Common myeloid progenitor, CD34-positive (primary cell): ENCODE results near the gene SAV1.

Experiments
- CTCF ChIA-PET: fragments of 350-600 bp; sonication (Branson Sonifier 250); formaldehyde crosslinking; loops from one replicate; lab custom pipeline; 2021; ENCODE audit warnings: antibody characterized with exemption; lab: Charles Lee
- POLR2A ChIA-PET: fragments of 350-600 bp; sonication (Branson Sonifier 250); formaldehyde crosslinking; loops from one replicate; lab custom pipeline; 2021; ENCODE audit warnings: antibody characterized with exemption; lab: Charles Lee
- DNase-seq, 3 donors: peaks; one replicate each; pipeline versions ENCODE4 v3.0.0 to v3.0.0-alpha.2; 2013
- H3K27ac ChIP-seq, 2 experiments: 1 replicate in 1 of 2; 2 replicates in 1 of 2; pipeline ENCODE4 v1.7.0; 2013; ENCODE audit warnings: inconsistent platforms in 2 of 2, low read length in 2 of 2, mild to moderate bottlenecking in 2 of 2, low read depth in 1 of 2, moderate library complexity in 1 of 2; ENCODE audit not compliant: severe bottlenecking in 2 of 2, insufficient read depth in 1 of 2, poor library complexity in 1 of 2
- H3K27me3 ChIP-seq, 5 experiments: replicated peaks in 2 of 5; 1 replicate in 3 of 5; 2 replicates in 2 of 5; pipeline versions ENCODE4 v1.6.1 to v1.7.0; 2013; ENCODE audit warnings: low read length in 4 of 5, mild to moderate bottlenecking in 2 of 5, moderate library complexity in 2 of 5, inconsistent platforms in 1 of 5; ENCODE audit not compliant: insufficient read depth in 5 of 5, control insufficient read depth in 4 of 5
- H3K36me3 ChIP-seq, 4 experiments: 1 replicate in 2 of 4; 2 replicates in 2 of 4; pipeline versions ENCODE4 v1.6.1 to v1.7.0; 2013; ENCODE audit warnings: low read length in 3 of 4, control low read depth in 1 of 4, mild to moderate bottlenecking in 1 of 4; ENCODE audit not compliant: control insufficient read depth in 4 of 4, insufficient read depth in 4 of 4
- H3K4me1 ChIP-seq, 4 experiments: 1 replicate in 3 of 4; 2 replicates in 1 of 4; pipeline versions ENCODE4 v1.6.1 to v1.7.1; 2013; ENCODE audit warnings: low read length in 3 of 4, mild to moderate bottlenecking in 3 of 4, control low read depth in 1 of 4, inconsistent platforms in 1 of 4, moderate library complexity in 1 of 4; ENCODE audit not compliant: control insufficient read depth in 4 of 4, insufficient read depth in 4 of 4; ENCODE audit errors: control extremely low read depth in 1 of 4
- H3K4me3 ChIP-seq, 7 experiments: 1 replicate in 4 of 7; 2 replicates in 3 of 7; pipeline versions ENCODE4 v1.5.1 to v1.7.0; 2013; ENCODE audit warnings: mild to moderate bottlenecking in 7 of 7, low read length in 6 of 7, moderate library complexity in 6 of 7, inconsistent platforms in 2 of 7, low read depth in 2 of 7, control low read depth in 1 of 7; ENCODE audit not compliant: insufficient read depth in 4 of 7, control insufficient read depth in 1 of 7; ENCODE audit errors: extremely low read depth in 1 of 7
- H3K9me3 ChIP-seq, 5 experiments: 1 replicate in 4 of 5; 2 replicates in 1 of 5; pipeline versions ENCODE4 v1.6.1 to v1.7.1; 2013; ENCODE audit warnings: low read length in 4 of 5, mild to moderate bottlenecking in 2 of 5, inconsistent platforms in 1 of 5, low read depth in 1 of 5, moderate library complexity in 1 of 5; ENCODE audit not compliant: control insufficient read depth in 4 of 5, insufficient read depth in 2 of 5; ENCODE audit errors: control extremely low read depth in 1 of 5
- WGBS: methylation state at CpG from one replicate; pipeline ENCODE4 v1.1.5; 2013; ENCODE audit not compliant: insufficient coverage; 5-methylcytosine and 5-hydroxymethylcytosine counted together

SAV1 gene

GRCh38 chr14:50676814-50677516, 8.9 kb upstream of the SAV1 start:
- peak in 1 of 3 donors; percentile 17 for DNase-seq
- WGBS: 45% methylated on average over 6 of the region's 7 CpGs
- Histone ChIP-seq H3K36me3 (no peaks in the 10 kb centered on the region), H3K4me1 (peaks cover 8 to 27% (median 16%) of the 10 kb centered on the region in 4 experiments), H3K27me3 (no peaks in the 10 kb centered on the region), H3K4me3 (peak overlapping the region in 5 of 7 experiments; percentile 13 to 56 (median 42)), H3K27ac (peak overlapping the region in 1 of 2 experiments; percentile 5), H3K9me3 (peaks cover 0 to 1% (median 0%) of the 10 kb centered on the region in 5 experiments)
- CTCF ChIA-PET: interaction anchor here (1.4 to 2.4 kb wide), 3 partner anchors 11 to 57 kb away, joined by 4 to 11 read pairs (median 8); no protein-coding TSS in a partner anchor
- POLR2A ChIA-PET: no interaction called here

- Histone ChIP-seq H3K9me3 (peaks cover 0 to under 1% (median 0%) of the 10 kb centered on the region in 5 experiments), H3K4me1 (peaks cover 8 to 27% (median 16%) of the 10 kb centered on the region in 4 experiments), H3K36me3 (no peaks in the 10 kb centered on the region), H3K27me3 (no peaks in the 10 kb centered on the region), H3K27ac (no peak overlapping the region), H3K4me3 (no peak overlapping the region)
- WGBS: 100% methylated on average over 2 of the region's 2 CpGs
- ChIA-PET POLR2A (no interaction called here), CTCF (interaction anchor here (1.1 to 1.2 kb wide), 2 partner anchors 9 to 77 kb away, joined by 3 read pairs; no protein-coding TSS in a partner anchor)
- no peak for DNase-seq
Measured at GRCh38 chr14:50675597-50675996, 7.5 kb upstream of the SAV1 start.

GRCh38 chr14:50670866-50671256, 2.8 kb upstream of the SAV1 start:
- Histone ChIP-seq H3K9me3 (no peaks in the 10 kb centered on the region), H3K27ac (no peak overlapping the region), H3K4me1 (peaks cover 2 to 30% (median 17%) of the 10 kb centered on the region in 4 experiments), H3K36me3 (no peaks in the 10 kb centered on the region), H3K4me3 (no peak overlapping the region), H3K27me3 (no peaks in the 10 kb centered on the region)
- ChIA-PET CTCF (no interaction called here), POLR2A (no interaction called here)
- WGBS: 94% methylated on average over 4 of the region's 6 CpGs
- no peak for DNase-seq

GRCh38 chr14:50670196-50670865, 2.2 kb upstream of the SAV1 start:
- POLR2A ChIA-PET: interaction anchor here (0.6 kb wide), 1 partner anchor 551 kb away, joined by 3 read pairs; no protein-coding TSS in a partner anchor

GRCh38 chr14:50669441-50669986, 1.4 kb upstream of the SAV1 start:
- Histone ChIP-seq H3K27me3 (no peaks in the 10 kb centered on the region), H3K9me3 (no peaks in the 10 kb centered on the region), H3K36me3 (peaks cover 0 to 4% (median 0%) of the 10 kb centered on the region in 4 experiments), H3K27ac (no peak overlapping the region), H3K4me3 (peak overlapping the region in 1 of 7 experiments; percentile 19), H3K4me1 (peaks cover 2 to 30% (median 20%) of the 10 kb centered on the region in 4 experiments)
- POLR2A ChIA-PET: no interaction called here
- 97% methylated on average over 4 of the region's 4 CpGs for WGBS
- no peak for DNase-seq
- CTCF ChIA-PET: no interaction called here

More at GRCh38 chr14:50670196-50670865, 2.2 kb upstream of the SAV1 start:
- no peak for DNase-seq
- Histone ChIP-seq H3K27me3 (no peaks in the 10 kb centered on the region), H3K27ac (no peak overlapping the region), H3K36me3 (no peaks in the 10 kb centered on the region), H3K4me1 (peaks cover 2 to 30% (median 20%) of the 10 kb centered on the region in 4 experiments), H3K9me3 (no peaks in the 10 kb centered on the region), H3K4me3 (no peak overlapping the region)
- 97% methylated on average over 9 of the region's 10 CpGs for WGBS
- CTCF ChIA-PET: no interaction called here

GRCh38 chr14:50668826-50669143, 679 bp upstream of the SAV1 start:
- H3K27me3 ChIP-seq: no peaks in the 10 kb centered on the region
- H3K9me3 ChIP-seq: no peaks in the 10 kb centered on the region
- peak overlapping the region; percentile 78 to 94 (median 85) for H3K4me3 ChIP-seq
- WGBS: no CpG with 5 or more reads among the region's 6 CpGs
- DNase-seq: no peak
- peak overlapping the region in 1 of 2 experiments; percentile 80 for H3K27ac ChIP-seq
- H3K4me1 ChIP-seq: peaks cover 2 to 30% (median 20%) of the 10 kb centered on the region in 4 experiments
- H3K36me3 ChIP-seq: peaks cover 0 to 6% (median 0%) of the 10 kb centered on the region in 4 experiments
- ChIA-PET POLR2A (interaction anchor here (0.6 kb wide), 3 partner anchors 109 to 350 kb away, joined by 3 to 4 read pairs (median 3); partner anchors contain the start of gene ATL1), CTCF (no interaction called here)
